ENCODE results near the gene MFAP5. TPM values are rescaled to one million over a fixed set of nuclear protein-coding genes. Genes with fewer than 3 reads are reported as not detected.

Gene MFAP5
- total RNA-seq, 1 experiment from 2014 or later: not detected

DNA sequence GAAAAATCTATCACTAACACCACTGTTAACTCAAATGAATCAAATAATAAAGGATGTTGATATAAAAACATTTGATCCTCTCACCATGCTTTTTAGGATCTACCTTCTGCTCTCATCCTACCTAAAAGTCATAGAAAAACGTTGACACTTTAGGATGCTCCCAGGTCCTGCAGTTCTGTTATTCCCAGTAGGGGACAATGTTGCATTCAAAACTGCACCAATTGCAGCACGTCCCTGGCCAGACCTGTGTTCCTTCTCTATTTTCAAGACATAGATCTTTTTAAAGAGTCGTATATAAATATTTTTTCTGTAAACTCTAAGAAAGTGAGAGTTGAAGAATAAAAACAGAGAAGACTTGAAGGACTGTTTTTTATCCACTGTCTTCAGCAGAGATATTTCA is 58.8 kb downstream of the MFAP5 start:
- BruUV-seq (replicated peaks): no TSS peak
- ATAC-seq (peak; percentile 82), DNase-seq (ENCODE audit: low read depth, low spot score) (no peak)
- ChIA-PET POLR2A (no interaction called here), CTCF (no interaction called here), RAD21 (ENCODE audit: low non-redundant PET in 1 of 2, low total read pairs in 2 of 2, uncharacterized antibody in 2 of 2, unreplicated experiment in 2 of 2) (no interaction called here)
- no peak overlapping the region for H3K4me2 ChIP-seq (ENCODE audit: low read length)
- H3K36me3 ChIP-seq (ENCODE audit: control insufficient read depth in 1 of 2, insufficient read depth in 2 of 2, low read length in 2 of 2): no peaks in the 10 kb centered on the region
- H2AFZ ChIP-seq (ENCODE audit: low read depth, low read length, poor library complexity, severe bottlenecking): no peak overlapping the region
- no peak for TF ChIP-seq EZH2 (IDR thresholded peaks at IDR 0.05)
- TF ChIP-seq, protein P1, sequence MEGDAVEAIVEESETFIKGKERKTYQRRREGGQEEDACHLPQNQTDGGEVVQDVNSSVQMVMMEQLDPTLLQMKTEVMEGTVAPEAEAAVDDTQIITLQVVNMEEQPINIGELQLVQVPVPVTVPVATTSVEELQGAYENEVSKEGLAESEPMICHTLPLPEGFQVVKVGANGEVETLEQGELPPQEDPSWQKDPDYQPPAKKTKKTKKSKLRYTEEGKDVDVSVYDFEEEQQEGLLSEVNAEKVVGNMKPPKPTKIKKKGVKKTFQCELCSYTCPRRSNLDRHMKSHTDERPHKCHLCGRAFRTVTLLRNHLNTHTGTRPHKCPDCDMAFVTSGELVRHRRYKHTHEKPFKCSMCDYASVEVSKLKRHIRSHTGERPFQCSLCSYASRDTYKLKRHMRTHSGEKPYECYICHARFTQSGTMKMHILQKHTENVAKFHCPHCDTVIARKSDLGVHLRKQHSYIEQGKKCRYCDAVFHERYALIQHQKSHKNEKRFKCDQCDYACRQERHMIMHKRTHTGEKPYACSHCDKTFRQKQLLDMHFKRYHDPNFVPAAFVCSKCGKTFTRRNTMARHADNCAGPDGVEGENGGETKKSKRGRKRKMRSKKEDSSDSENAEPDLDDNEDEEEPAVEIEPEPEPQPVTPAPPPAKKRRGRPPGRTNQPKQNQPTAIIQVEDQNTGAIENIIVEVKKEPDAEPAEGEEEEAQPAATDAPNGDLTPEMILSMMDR (IDR thresholded peaks at IDR 0.05 in 2 of 3, conservative IDR thresholded peaks at IDR 0.05 in 1 of 3; ENCODE audit: borderline replicate concordance in 1 of 3, insufficient read depth in 1 of 3, low read depth in 2 of 3, low read length in 2 of 3): peak in 2 of 3 experiments; percentile 46 to 51; a peak in 4 of 6 replicates
- TF ChIP-seq POLR2AphosphoS5 (IDR thresholded peaks at IDR 0.05; ENCODE audit: low read depth, low read length): no peak
- peak; percentile 20; the same call in 1 of the 2 replicates for TF ChIP-seq RAD21 (IDR thresholded peaks at IDR 0.05; ENCODE audit: low read depth)
- TF ChIP-seq EGR1 (IDR thresholded peaks at IDR 0.05; ENCODE audit: low read depth): no peak
- TF ChIP-seq YY1 (IDR thresholded peaks at IDR 0.05; ENCODE audit: extremely low read depth, insufficient replicate concordance, low read depth, low read length): no peak
- TF ChIP-seq, protein P2, sequence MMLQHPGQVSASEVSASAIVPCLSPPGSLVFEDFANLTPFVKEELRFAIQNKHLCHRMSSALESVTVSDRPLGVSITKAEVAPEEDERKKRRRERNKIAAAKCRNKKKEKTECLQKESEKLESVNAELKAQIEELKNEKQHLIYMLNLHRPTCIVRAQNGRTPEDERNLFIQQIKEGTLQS (IDR thresholded peaks at IDR 0.05): no peak
- no peak for TF ChIP-seq ZBTB33 (IDR thresholded peaks at IDR 0.05; ENCODE audit: extremely low read depth, insufficient replicate concordance, low read length)
- TF ChIP-seq, protein P3, sequence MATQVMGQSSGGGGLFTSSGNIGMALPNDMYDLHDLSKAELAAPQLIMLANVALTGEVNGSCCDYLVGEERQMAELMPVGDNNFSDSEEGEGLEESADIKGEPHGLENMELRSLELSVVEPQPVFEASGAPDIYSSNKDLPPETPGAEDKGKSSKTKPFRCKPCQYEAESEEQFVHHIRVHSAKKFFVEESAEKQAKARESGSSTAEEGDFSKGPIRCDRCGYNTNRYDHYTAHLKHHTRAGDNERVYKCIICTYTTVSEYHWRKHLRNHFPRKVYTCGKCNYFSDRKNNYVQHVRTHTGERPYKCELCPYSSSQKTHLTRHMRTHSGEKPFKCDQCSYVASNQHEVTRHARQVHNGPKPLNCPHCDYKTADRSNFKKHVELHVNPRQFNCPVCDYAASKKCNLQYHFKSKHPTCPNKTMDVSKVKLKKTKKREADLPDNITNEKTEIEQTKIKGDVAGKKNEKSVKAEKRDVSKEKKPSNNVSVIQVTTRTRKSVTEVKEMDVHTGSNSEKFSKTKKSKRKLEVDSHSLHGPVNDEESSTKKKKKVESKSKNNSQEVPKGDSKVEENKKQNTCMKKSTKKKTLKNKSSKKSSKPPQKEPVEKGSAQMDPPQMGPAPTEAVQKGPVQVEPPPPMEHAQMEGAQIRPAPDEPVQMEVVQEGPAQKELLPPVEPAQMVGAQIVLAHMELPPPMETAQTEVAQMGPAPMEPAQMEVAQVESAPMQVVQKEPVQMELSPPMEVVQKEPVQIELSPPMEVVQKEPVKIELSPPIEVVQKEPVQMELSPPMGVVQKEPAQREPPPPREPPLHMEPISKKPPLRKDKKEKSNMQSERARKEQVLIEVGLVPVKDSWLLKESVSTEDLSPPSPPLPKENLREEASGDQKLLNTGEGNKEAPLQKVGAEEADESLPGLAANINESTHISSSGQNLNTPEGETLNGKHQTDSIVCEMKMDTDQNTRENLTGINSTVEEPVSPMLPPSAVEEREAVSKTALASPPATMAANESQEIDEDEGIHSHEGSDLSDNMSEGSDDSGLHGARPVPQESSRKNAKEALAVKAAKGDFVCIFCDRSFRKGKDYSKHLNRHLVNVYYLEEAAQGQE (IDR thresholded peaks at IDR 0.05; ENCODE audit: low read depth): no peak
- TF ChIP-seq EZH2phosphoT487 (IDR thresholded peaks at IDR 0.05; ENCODE audit: borderline replicate concordance): no peak
- H3K4me1 ChIP-seq (ENCODE audit: control insufficient read depth in 1 of 2, insufficient read depth in 2 of 2, low read length in 2 of 2): no peaks in the 10 kb centered on the region
- no peaks in the 10 kb centered on the region for H3K79me2 ChIP-seq (ENCODE audit: insufficient read depth, low read length)
- no peaks in the 10 kb centered on the region for H3K9me3 ChIP-seq (ENCODE audit: control insufficient read depth in 1 of 2, insufficient read depth in 1 of 2, low read depth in 1 of 2, low read length in 2 of 2)
- H3K9ac ChIP-seq (ENCODE audit: low read length): no peak overlapping the region
- intact Hi-C loops (cut with micrococcal nuclease): no loop called here
- no peak overlapping the region for H3K27ac ChIP-seq (ENCODE audit: low read depth, low read length)
- no peaks in the 10 kb centered on the region for H3K9me2 ChIP-seq (ENCODE audit: insufficient read depth)
- no peaks in the 10 kb centered on the region for H3K27me3 ChIP-seq (ENCODE audit: insufficient read depth, low read length)
- no peaks in the 10 kb centered on the region for H4K20me1 ChIP-seq (ENCODE audit: insufficient read depth)
- no peak overlapping the region for H3K4me3 ChIP-seq (replicated peaks in 1 of 2; ENCODE audit: low read depth in 1 of 2, low read length in 2 of 2)
